ENCODE results near the gene ATOH8. TPM values are rescaled to one million over a fixed set of nuclear protein-coding genes. Genes with fewer than 3 reads are reported as not detected.
A peak's percentile ranks its signal among the peaks of the same experiment; 100 is the strongest.

ATOH8 gene
- total and polyA plus RNA-seq, 2 donors (not counting 3 experiments of a cell fraction or from before 2014, with no cell fraction given) = 10.3 to 12.8 TPM

GRCh38 chr2:85792783-85793441 is 39.1 kb downstream of the ATOH8 start:
- Histone ChIP-seq H4K20me1 (replicated peaks; ENCODE audit: control insufficient read depth, extremely low read depth, insufficient read depth, low read length) (no peaks in the 10 kb centered on the region), H3K9me1 (replicated peaks; ENCODE audit: control insufficient read depth, extremely low read depth, insufficient read depth, low read length) (no peaks in the 10 kb centered on the region), H3K79me2 (ENCODE audit: control insufficient read depth, insufficient read depth, low read length) (no peaks in the 10 kb centered on the region), H3K4me3 (replicated peaks in 1 of 3; ENCODE audit: insufficient read depth in 1 of 3, low read depth in 1 of 3, low read length in 3 of 3) (no peak overlapping the region), H3K9me3 (replicated peaks; ENCODE audit: control insufficient read depth, insufficient read depth, low read length) (no peaks in the 10 kb centered on the region), H3K27me3 (ENCODE audit: control insufficient read depth in 2 of 2, insufficient read depth in 2 of 2, low read length in 2 of 2) (no peaks in the 10 kb centered on the region), H2AFZ (ENCODE audit: low read depth, low read length) (no peak overlapping the region), H3K27ac (ENCODE audit: insufficient read depth, low read depth, low read length) (peak overlapping the region; percentile 51), H3K4me2 (ENCODE audit: insufficient read depth, low read length) (no peak overlapping the region), H3K4me1 (ENCODE audit: control insufficient read depth, extremely low read depth, insufficient read depth, low read length) (peaks cover 25% of the 10 kb centered on the region), H3K36me3 (ENCODE audit: control insufficient read depth in 2 of 2, extremely low read depth in 1 of 2, insufficient read depth in 2 of 2, low read length in 2 of 2) (no peaks in the 10 kb centered on the region), H3K9ac (replicated peaks; ENCODE audit: extremely low read depth, insufficient read depth, low read length) (no peak overlapping the region)
- dilution Hi-C loops (cut with MboI; ENCODE audit: extremely low pct_ligation_motif_present, low sequenced_read_pairs) (no loop called here), intact Hi-C loops (cut with micrococcal nuclease) (loop anchor here (1.0 kb wide), 1 partner anchor 21 kb away; no protein-coding TSS in a partner anchor)
- CTCF ChIA-PET = interaction anchor here (0.7 to 2.2 kb wide), 6 partner anchors 10 to 64 kb away, joined by 3 to 9 read pairs (median 4); partner anchors contain the start of gene ATOH8
- DNase-seq (ENCODE audit: low read depth, low spot score) (peak; percentile 88), FAIRE-seq (peak; percentile 96)
- TF ChIP-seq POLR2AphosphoS5 (IDR thresholded peaks at IDR 0.05; ENCODE audit: insufficient read depth, low read depth, low read length) = peak; percentile 37
- TF ChIP-seq MYC (IDR thresholded peaks at IDR 0.05; ENCODE audit: low read depth, low read length) = no peak
- TF ChIP-seq JUN (IDR thresholded peaks at IDR 0.05; ENCODE audit: borderline replicate concordance, insufficient read depth, insufficient read length, low read depth) = peak; percentile 75
- TF ChIP-seq EZH2 (IDR thresholded peaks at IDR 0.05; ENCODE audit: borderline replicate concordance, low read depth, low read length, severe bottlenecking) = no peak
- TF ChIP-seq GATA2 (IDR thresholded peaks at IDR 0.05; ENCODE audit: insufficient read depth, insufficient read length, low read depth, low read length) = no peak
- peak; percentile 75 for TF ChIP-seq FOS (IDR thresholded peaks at IDR 0.05; ENCODE audit: borderline replicate concordance, insufficient read depth, low read length)
- POLR2A ChIA-PET = interaction anchor here (0.6 to 1.0 kb wide), 2 partner anchors 9 to 17 kb away, joined by 3 to 4 read pairs; no protein-coding TSS in a partner anchor
- no TSS peak for BruUV-seq (replicated peaks)

- Histone ChIP-seq H3K4me3 (replicated peaks in 1 of 3; ENCODE audit: insufficient read depth in 1 of 3, low read depth in 1 of 3, low read length in 3 of 3) (no peak overlapping the region), H3K27ac (ENCODE audit: insufficient read depth, low read depth, low read length) (no peak overlapping the region), H3K36me3 (ENCODE audit: control insufficient read depth in 2 of 2, extremely low read depth in 1 of 2, insufficient read depth in 2 of 2, low read length in 2 of 2) (no peaks in the 10 kb centered on the region), H3K27me3 (ENCODE audit: control insufficient read depth in 2 of 2, insufficient read depth in 2 of 2, low read length in 2 of 2) (no peaks in the 10 kb centered on the region), H3K9ac (replicated peaks; ENCODE audit: extremely low read depth, insufficient read depth, low read length) (no peak overlapping the region), H3K4me2 (ENCODE audit: insufficient read depth, low read length) (no peak overlapping the region), H4K20me1 (replicated peaks; ENCODE audit: control insufficient read depth, extremely low read depth, insufficient read depth, low read length) (no peaks in the 10 kb centered on the region), H3K9me3 (replicated peaks; ENCODE audit: control insufficient read depth, insufficient read depth, low read length) (no peaks in the 10 kb centered on the region), H2AFZ (ENCODE audit: low read depth, low read length) (no peak overlapping the region), H3K79me2 (ENCODE audit: control insufficient read depth, insufficient read depth, low read length) (no peaks in the 10 kb centered on the region), H3K4me1 (ENCODE audit: control insufficient read depth, extremely low read depth, insufficient read depth, low read length) (peaks cover 25% of the 10 kb centered on the region), H3K9me1 (replicated peaks; ENCODE audit: control insufficient read depth, extremely low read depth, insufficient read depth, low read length) (no peaks in the 10 kb centered on the region)
- FAIRE-seq = peak; percentile 50
- intact Hi-C loops (cut with micrococcal nuclease) = loop anchor here (1.0 kb wide), 1 partner anchor 21 kb away; no protein-coding TSS in a partner anchor
- no peak for TF ChIP-seq EZH2 (IDR thresholded peaks at IDR 0.05; ENCODE audit: borderline replicate concordance, low read depth, low read length, severe bottlenecking)
- CTCF ChIA-PET = interaction anchor here (1.4 to 2.3 kb wide), 5 partner anchors 21 to 42 kb away, joined by 4 to 10 read pairs (median 5); partner anchors contain the start of gene ATOH8
- POLR2A ChIA-PET = no interaction called here
- dilution Hi-C loops (cut with MboI; ENCODE audit: extremely low pct_ligation_motif_present, low sequenced_read_pairs) = no loop called here
- no TSS peak for BruUV-seq (replicated peaks)
- no peak for DNase-seq (ENCODE audit: low read depth, low spot score)
Observed at GRCh38 chr2:85793584-85793983, 39.8 kb downstream of the ATOH8 start.

Measured in endothelial cell of umbilical vein (primary cell).